Activated CD4-positive, alpha-beta T cell treated with anti-CD3 and anti-CD28 coated beads, Interleukin-2, Interleukin-6, amounts not matched to agents 100 ng/mL and 50 ng/mL, durations not matched to agents 16 hours and 8 hours (primary cell): ENCODE data around the gene EPN3.

ENCODE experiments used
- DNase-seq: peaks from one replicate; pipeline ENCODE4 v3.0.0-alpha.2; 2020

EPN3 gene

DNA sequence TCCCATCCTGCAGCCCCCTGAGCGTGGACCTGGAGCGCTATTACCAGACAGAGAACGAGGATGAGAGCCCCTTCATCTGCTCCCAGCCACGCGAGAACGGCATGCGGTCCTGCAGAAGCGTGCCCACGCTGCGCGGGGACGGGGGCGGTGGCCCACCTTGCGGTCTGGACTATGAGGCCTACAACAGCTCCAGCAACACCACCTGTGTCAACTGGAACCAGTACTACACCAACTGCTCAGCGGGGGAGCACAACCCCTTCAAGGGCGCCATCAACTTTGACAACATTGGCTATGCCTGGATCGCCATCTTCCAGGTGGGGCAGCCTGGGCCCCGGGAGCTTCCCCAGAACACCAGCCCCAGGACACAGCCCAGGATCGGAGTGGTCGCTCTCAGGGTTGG is 40.0 kb downstream of the EPN3 start:
- DNase-seq: no peak

DNA sequence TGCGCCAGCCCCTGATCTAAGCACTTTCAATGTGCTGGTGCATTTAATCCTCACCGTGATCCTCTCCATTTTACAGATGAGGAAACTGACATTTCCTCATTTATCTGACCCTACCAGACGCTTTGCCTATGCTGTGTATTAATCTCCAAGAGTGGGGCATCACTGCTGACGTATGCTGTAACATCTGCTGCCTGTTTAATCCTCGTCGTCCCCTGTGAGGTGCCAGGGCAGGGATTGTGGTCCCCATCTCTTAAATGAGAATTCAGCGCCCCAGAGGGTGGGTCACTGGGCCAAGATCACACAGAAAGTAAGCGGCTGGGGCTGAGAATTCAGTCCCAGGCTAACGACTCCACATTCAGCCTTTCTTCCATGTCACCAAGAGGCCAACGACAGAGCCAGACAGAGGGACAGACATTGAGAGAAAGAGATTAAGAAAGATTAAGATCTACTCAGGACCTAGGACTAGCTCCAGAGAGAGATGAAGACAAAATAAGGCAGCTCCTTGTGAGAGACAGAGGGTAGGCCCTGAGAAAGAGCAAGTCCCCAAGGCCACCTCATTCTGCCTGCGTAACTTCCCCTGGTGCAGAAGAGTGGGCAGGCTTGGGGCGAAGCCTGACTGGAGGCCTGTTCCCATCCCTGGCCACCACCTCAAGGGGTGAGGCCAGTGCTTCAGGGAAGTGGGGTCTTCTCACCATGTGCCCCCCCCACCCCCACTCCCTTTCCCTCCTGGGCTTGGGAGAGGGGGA is 41.5 kb downstream of the EPN3 start:
- DNase-seq: no peak

DNA sequence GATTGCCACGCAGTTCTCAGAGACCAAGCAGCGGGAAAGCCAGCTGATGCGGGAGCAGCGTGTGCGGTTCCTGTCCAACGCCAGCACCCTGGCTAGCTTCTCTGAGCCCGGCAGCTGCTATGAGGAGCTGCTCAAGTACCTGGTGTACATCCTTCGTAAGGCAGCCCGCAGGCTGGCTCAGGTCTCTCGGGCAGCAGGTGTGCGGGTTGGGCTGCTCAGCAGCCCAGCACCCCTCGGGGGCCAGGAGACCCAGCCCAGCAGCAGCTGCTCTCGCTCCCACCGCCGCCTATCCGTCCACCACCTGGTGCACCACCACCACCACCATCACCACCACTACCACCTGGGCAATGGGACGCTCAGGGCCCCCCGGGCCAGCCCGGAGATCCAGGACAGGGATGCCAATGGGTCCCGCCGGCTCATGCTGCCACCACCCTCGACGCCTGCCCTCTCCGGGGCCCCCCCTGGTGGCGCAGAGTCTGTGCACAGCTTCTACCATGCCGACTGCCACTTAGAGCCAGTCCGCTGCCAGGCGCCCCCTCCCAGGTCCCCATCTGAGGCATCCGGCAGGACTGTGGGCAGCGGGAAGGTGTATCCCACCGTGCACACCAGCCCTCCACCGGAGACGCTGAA is 43.2 kb downstream of the EPN3 start:
- DNase-seq: no peak

DNA sequence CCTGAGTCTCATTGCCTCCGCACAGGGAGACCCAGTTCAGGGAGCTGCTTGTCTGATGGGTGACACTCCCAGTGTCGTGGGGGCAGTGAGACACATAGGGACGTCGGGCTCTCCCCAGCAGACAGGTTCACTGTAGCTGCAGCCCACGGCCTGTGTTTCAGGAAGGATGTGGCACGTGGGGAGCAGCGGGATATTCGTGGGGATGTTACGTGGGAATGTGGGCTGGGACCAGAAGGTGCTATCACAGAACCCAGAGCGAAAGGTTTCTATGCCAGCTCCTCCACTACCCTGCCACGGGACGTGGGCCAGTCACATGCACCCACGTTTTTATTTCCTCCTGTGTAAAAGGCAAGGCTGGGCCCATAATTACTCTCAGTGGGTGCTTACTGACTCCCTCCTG is 44.3 kb downstream of the EPN3 start:
- no peak for DNase-seq

DNA sequence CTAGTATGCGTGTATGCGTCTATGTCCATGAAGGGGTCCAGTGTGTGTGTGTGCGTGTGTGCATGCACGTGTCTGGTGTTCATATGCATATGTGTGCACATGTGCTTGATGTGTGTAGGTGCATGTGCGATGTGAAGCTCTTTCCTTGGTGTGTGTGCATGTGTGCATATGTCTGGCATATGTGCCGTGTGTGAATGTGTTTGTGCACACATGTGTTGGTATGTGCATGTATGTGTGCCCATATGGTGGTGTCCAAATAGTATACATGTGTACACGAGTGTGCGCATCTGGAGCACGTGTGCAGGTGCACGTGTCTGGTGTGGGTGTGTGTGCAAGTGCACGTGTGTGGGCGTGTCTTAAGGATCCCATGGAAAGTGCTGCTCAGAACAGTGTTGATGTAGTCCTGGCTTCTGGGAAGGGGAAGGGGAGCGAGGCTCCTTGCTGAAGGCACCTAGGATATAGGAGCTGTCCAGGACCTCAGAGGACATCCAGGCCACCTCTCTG is 45.0 kb downstream of the EPN3 start:
- no peak for DNase-seq

DNA sequence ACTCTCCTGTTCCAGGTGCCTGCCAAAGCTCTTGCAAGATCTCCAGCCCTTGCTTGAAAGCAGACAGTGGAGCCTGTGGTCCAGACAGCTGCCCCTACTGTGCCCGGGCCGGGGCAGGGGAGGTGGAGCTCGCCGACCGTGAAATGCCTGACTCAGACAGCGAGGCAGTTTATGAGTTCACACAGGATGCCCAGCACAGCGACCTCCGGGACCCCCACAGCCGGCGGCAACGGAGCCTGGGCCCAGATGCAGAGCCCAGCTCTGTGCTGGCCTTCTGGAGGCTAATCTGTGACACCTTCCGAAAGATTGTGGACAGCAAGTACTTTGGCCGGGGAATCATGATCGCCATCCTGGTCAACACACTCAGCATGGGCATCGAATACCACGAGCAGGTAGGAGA is 45.6 kb downstream of the EPN3 start:
- no peak for DNase-seq

DNA sequence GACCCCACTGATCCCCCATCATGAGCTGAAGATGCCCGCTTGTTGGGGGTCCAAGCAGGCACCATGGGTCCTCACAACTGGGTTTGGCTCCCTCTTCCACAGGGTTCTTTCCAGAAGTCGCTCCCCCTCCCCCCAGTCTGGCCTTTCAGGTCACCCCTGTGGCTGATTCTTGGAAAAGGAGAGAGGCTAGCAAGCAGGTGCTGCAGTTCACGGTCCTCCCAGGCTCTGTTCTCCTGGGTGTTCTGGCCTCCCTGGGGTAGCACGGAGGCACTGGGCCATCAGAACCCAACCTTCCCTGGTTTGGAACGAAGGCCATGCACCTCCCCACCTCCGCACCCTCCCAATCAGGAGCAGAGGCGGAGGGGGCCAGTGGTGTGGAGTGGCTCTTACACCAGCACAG is 46.9 kb downstream of the EPN3 start:
- DNase-seq: no peak

DNA sequence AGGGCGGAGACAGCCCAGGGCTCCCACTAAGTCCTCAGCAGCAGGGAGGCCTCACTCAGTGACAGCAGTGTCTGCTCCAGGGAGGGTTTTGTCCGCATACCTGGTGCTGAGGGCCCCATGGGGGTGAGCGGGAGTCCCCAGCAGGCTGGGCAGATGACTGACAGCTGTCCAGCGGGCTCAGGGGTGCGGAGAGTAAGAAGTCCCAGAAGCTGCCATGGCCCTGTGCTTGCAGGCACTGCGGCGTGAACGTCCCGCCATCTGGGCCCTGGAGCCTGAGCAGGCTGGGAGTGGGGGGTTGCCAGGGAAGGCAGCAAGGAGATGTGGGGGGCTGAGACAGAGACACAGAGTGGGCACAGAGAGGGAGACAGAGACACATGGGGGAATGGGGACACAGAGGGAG is 48.1 kb downstream of the EPN3 start:
- no peak for DNase-seq

DNA sequence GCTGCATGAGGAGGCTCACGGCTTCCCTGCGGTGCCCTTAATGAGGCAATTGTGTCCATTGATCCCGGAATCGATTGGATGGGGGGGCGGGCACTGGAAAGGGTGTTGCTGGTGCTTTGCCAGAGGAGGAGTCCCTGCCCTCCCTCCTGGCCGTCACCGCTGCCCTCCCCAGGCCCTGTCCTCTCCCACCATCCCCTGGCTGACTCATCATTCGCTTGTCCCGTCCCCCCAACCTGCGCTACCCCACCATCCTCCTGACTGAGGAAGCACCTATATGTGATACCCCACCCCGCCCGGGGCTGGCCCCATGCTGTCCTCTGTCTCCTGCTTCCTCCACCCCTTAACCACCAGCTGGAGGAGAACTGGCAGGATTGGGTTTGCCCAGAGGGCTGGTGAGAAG is 48.8 kb downstream of the EPN3 start:
- no peak for DNase-seq

DNA sequence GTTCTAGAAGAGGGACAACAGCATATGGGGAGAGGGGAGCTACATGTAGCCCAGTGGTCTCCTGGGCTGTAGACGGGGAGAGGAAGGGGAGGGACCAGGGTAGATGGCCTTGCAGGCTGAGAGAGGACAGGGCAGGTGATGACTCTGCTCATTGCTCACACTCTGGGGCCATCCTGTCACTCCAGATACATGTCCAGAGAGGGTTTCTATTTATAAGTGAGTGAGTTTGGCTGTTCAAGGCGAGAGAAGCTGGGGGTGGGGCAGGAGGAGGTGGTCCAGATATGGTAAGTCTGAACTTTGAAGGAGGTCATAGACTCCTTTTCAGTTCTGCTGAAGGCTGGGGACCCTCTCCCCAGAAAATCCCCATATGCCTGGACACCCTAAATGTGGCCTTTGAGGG is 50.2 kb downstream of the EPN3 start:
- DNase-seq: no peak

DNA sequence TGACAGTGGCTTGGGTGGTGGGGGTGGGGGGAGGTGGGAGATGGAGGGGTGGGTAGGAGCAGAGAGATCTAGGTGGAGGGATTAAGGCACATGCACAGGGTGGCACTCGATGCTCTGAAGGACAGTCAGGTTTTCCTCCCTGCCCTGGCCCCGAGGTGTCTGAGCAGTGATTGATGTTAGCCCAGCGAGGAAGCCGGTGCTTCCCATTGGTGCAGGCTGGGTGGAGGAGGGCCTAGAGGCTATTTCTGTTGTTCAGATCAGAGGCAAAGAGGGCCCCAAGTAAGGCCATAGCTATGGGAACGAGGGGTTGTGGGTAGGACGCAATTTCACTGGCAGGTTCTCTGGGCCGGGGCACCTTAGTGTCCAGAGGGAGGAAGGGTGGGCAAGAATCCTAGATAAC is 51.1 kb downstream of the EPN3 start:
- DNase-seq: no peak

DNA sequence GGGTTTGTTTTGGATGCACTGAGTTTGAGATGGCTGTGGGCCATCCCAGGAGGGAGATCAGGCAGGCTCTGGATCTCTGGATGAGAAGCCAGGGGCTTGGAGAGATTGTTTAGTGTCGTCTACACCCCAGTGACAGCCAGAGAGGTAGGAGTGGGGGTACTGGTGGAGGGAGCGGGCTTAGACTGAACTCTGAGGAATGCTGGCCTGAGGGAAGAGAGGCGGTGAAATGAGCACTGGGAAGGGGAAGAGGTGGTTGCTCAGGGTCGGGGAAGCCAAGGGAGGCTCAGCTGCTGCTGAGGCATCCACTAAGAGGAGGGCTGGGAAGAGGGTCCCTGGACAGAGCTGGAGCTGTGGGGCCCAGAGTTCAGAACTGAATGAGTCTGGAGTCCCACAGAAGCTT is 51.6 kb downstream of the EPN3 start:
- no peak for DNase-seq

DNA sequence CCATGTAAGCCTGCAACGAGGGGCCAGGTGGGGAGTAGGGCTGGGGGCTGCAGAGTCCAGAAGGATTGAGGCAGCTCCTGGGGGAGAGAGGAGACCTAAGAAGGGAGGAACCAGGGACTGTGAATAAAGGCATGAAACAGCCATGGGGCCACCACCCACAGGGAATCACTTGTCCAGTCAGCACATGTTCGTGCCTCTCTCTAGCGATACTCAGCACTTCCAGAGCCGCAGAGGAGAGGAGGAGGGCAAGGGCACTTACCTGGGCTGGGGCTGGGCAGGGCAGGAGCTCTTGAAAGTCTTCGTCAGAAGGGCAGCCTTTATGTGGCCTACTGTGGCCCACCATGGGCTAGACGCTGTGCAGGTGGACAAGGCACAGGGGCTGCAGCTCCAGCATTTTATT is 52.2 kb downstream of the EPN3 start:
- no peak for DNase-seq

DNA sequence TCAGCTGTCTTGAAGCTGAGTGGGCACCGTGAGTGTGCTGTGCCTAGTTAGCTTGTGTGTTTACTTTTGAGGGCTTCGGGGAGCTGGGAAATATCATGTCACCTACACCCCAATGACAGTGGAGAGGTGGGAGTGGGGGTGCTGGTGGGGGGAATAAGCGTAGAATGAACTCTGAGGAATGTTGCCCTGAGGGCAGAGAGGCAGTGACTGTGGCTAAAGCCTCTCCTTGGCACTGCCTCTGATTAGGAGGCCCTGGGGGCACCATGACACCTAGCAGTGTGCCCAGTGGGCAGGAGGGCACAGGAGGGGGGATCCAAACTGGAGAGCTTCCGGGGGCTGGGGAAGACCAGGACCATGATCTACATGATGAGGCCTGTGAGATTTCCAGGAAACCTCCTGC is 52.8 kb downstream of the EPN3 start:
- DNase-seq: no peak

DNA sequence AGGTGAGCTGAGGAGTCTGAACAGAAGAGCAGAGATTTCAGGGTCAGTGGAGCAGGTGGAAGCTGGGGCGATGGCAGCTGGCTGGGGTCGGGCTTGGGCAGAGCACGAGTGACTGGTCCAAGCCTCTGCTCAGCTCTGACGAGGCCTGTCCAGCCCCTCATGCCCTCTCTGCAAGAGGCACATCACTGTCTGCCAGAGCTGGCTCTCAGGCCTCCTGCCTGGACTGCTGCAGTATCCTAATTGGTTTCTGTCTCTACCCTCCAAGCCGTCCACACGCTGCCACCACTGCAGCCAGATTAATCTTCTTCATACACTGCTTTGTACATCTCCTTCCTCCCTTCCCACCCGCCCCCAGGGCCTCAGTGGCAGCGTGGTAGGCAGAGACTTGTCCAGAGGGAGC is 53.4 kb downstream of the EPN3 start:
- no peak for DNase-seq

DNA sequence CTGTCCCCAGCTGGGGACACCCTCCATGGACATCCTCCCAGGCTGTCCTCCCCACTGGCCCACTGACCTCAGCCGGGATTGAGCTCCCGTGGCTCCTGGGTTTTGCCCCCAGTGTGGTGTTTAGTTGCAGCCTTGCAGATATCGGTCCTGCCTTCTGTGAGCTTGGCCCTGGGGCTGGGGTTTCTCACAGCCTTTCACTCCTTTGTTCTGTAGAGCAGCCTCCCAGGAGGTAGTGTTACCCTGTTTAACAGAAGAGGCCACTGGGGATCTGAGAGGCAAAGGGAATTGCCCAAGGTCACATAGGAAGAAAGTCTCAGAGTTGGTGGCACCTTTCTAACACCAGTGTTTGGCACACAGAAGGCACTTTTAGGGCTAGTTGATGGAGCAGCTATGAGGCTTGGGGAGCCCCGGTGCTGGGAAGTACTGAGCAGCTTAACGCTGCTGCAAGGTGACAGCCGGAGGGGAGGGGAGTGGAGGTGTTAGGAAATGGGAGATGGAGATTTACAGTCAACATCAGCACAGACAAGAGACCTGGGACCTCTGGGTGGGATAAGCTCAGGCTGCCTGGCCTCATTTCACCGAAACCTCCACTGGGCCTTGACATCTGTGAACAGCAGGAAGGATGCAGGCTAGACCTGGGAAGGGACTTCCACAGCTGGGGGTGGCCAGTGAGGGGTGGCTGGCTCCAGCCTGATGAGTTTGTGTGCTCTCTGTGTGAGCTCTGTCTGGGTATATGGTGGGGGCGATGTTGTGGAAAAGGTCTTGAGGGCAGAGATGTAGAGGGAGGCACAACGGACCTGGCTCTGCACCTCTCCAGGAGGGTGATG is 54.1 kb downstream of the EPN3 start:
- DNase-seq: no peak

DNA sequence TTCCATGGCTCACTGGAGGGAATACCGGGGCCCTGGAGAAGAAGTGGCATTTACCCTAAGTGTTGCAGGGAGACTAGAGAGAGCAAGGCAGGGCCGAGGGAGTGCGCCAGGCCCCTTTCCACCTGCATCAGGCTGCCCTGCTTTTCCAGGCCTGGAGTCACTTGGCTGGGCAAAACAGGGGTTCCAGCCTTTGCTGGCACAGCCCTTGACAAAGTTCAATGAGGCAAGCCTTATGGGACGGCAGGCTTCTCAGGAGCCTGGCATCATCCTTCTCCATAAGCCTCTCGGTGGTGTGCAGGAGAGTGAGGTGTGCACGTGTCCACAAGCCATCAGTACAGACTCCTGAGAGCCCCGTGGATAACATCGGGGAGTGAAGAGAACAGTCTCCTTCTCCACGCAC is 55.0 kb downstream of the EPN3 start:
- no peak for DNase-seq

DNA sequence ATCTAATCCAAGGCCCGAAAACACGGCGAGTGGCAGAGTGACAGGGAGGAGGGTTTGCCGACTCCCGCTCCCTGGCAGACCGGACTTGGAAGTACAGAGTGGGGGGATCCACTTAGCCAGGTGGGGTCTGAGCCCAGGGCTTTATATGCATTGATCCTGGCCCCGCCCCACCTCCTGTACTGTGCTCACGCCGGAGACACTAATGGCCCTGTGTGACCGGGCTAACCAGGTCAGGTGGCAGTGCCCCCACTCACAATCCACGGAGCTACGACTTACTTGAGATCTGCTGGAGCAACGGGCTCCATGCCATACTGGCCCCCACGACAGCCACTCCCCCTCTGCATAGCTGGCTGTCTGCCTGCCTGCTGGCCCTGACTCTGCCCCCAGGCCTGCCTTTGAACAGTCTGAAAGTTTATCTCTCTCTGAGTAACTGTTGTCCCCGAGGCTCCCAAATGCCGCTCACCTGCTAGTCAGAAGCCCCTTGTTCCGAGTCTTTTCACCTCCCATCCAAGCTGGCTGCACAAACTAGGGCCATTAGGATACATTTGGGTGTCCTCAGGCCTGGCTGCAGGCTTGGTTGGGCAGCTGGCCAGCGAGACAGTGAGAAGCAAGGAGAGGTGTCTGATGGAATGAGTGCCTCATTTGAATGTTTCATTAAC is 56.0 kb downstream of the EPN3 start:
- no peak for DNase-seq

DNA sequence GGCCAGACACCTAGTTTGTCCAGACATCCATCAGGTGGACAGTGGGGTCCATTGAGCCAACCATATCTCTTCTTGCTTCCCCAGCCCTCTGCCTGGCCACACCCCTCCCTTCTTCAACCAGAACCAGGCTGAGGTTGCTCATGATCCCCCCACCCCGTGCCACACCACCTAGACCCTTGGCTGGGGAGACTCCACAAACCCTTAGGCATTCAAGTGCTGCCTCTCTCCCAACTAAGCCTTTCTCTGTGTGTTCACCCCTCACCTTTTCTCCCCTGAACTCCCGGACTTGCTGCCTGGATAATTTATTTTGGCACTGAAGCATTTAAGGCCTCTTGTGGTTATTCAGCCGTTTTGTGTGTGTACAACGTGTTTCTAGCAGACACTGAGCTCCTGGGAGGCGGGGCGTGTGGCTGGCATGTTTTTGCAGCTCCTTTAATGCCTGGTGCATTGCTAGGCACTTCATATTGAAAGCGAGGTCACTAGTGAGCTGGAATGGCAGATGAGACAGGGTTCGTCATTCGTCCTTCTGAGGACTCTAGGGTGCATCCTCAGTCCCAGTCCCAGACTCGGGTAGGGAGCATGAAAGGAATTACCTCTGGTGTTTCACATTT is 56.7 kb downstream of the EPN3 start:
- no peak for DNase-seq

DNA sequence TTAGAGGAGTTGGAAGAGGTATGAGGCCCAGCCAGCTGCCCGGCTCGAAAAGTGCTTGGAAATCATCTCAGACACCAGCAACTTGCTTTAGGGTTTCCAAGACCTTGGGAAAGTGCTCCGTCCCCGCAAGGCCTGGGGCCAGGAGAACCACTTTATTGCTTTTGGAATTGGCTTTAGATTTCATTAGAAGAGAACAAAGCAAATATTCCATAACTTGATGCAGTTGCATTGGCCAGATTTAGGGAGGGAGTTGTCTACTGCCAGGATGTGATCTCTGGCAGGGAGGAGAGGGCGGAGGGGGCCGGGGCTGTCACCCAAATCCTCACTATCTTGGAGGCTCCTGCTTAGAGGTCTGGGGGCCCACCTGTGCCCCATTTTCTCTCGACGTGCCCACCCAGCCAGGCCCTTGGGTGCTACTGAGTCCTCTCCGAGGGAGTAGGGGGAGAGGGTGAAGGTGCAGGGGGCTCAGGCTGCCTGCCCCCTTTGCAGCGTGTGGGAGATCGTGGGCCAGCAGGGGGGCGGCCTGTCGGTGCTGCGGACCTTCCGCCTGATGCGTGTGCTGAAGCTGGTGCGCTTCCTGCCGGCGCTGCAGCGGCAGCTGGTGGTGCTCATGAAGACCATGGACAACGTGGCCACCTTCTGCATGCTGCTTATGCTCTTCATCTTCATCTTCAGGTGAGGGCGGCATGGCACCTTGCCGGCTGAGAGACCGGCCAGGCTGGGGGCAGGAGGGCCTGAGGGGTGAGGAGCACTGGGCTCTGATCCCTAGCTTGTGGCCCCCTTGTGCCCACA is 58.6 kb downstream of the EPN3 start:
- no peak for DNase-seq

DNA sequence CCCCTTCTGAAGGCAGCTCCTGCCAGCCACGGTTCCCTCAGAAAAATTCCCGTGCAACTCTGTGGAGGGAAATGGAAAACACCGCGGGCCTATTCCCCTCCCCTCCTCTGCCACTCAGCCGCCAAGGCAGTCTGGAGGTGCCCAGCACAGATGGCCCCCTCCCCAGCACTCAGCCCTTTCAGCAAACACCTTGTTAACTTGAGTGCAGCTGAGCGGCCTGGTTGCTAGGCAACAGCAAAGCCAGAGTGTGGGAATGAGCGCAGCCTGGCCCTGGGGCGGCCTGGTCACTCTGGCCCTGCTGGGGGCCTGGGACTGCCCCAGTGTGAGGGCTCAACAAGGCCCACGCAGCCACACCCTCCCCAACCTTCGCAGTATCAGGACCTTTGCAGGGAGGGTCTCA is 60.8 kb downstream of the EPN3 start:
- DNase-seq: no peak
